Measurements from ENCODE around the gene MEG3. TPM values are rescaled to one million over a fixed set of nuclear protein-coding genes. Genes with fewer than 3 reads are reported as not detected.

MEG3 gene
- total RNA-seq, 1 experiment from 2014 or later = 62.4 TPM

DNA sequence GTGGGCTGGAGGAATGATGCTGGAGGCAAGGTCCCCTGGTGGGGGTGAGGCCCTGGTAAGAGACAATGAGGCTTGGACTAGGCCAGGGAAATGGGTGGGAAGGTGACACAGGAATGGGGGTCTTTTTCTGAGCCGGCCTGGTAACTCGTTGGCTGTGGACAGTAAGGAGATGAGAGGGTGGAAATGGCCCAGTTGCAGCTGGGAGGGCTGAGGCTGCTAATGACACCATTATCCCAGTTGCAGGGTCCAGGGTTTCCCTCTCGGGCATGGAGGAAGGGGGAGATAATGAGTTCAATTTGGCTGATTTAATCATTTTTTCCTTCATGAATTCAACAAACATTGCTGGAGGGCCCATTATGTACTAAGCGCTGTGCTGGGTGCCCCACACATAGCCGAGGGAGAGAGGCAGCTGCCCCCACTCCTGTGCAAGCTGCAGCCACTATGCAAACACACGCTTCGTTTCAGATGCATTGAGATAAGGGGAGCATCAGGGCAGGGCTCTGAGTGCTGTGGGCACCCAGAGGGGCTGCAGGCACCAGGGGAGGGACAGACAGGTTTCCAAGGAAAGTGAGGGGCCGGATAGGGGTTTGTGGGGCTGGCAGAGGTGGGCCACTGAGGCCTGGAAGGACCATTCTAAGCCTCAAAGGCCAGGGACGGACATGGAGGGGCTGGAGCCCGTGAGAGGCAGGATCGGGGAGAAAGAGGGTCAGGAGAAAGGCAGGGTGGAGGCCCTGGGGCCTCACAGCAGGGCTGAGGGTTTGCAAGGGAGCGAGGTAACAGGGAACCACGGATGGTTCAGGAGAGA is 43.2 kb upstream of the MEG3 start:
- DNase-seq (ENCODE audit: low read depth, low spot score) = no peak

DNA sequence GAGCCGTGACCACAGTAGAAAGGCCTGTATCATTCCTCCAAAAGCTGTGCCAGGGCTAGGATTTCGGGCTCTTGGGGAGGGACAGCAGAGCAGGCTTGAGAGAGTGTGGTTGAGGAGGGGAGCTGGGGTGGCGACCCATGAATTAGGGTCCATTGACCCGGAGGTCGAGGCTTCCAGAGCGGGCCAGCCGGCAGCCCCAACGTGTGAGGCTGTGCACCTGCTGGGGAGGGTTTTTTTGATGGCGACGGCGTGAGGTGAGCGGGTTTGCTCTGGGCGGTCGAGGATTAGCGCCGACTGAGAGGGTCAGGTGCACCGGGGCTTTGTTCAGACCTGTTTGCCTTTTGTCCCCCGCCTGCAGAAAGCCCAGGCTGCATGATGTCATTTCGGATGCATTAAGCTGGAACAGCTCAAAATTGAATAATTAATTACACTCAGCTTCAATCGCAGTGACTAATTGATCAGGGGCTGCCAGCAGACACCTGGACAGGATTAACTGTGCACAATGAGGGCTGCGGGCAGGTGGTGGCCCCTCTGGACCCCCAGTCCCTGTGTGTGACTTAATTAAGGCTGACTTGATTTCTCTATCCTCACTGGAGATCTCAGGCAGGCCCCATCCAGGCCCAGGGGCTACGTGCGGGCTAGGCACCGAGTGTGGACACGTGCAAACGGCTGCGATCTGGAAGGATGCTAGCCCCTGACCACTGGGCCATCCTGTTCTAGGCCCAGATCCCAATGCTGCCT is 42.1 kb upstream of the MEG3 start:
- POLR2A ChIA-PET = no interaction called here
- no peaks in the 10 kb centered on the region for H3K4me1 ChIP-seq (ENCODE audit: control insufficient read depth, insufficient read depth, low read length)
- no peak overlapping the region for H3K4me3 ChIP-seq (ENCODE audit: low read depth in 2 of 2, low read length in 2 of 2)
- TF ChIP-seq SIN3A (IDR thresholded peaks at IDR 0.05; ENCODE audit: borderline replicate concordance, insufficient read depth, low read depth, low read length) (no peak), TCF7L2 (IDR thresholded peaks at IDR 0.05; ENCODE audit: low read depth, low read length) (no peak)
- TF ChIP-seq, protein P1, sequence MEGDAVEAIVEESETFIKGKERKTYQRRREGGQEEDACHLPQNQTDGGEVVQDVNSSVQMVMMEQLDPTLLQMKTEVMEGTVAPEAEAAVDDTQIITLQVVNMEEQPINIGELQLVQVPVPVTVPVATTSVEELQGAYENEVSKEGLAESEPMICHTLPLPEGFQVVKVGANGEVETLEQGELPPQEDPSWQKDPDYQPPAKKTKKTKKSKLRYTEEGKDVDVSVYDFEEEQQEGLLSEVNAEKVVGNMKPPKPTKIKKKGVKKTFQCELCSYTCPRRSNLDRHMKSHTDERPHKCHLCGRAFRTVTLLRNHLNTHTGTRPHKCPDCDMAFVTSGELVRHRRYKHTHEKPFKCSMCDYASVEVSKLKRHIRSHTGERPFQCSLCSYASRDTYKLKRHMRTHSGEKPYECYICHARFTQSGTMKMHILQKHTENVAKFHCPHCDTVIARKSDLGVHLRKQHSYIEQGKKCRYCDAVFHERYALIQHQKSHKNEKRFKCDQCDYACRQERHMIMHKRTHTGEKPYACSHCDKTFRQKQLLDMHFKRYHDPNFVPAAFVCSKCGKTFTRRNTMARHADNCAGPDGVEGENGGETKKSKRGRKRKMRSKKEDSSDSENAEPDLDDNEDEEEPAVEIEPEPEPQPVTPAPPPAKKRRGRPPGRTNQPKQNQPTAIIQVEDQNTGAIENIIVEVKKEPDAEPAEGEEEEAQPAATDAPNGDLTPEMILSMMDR (IDR thresholded peaks at IDR 0.05) = no peak
- H3K9me3 ChIP-seq (ENCODE audit: control insufficient read depth, insufficient read depth, low read depth, low read length) = no peaks in the 10 kb centered on the region
- no peaks in the 10 kb centered on the region for H3K36me3 ChIP-seq (ENCODE audit: control insufficient read depth, insufficient read depth, low read length)
- no peak for ATAC-seq
- CTCF ChIA-PET = interaction anchor here (0.6 kb wide), 1 partner anchor 48 kb away, joined by 4 read pairs; no protein-coding TSS in a partner anchor
- H3K27me3 ChIP-seq (ENCODE audit: control insufficient read depth, insufficient read depth, low read length) = no peaks in the 10 kb centered on the region
- BruUV-seq (replicated peaks) = no TSS peak
- in situ Hi-C loops (cut with HindIII; ENCODE audit: low pct_unique_long_range_greater_than_20kb, low sequenced_read_pairs) (no loop called here), intact Hi-C loops (cut with micrococcal nuclease; ENCODE audit: unreplicated experiment) (no loop called here)
- DNase-seq (ENCODE audit: low read depth, low spot score) = no peak
- H3K27ac ChIP-seq (ENCODE audit: low read length) = no peak overlapping the region

More for the DNA sequence above, 43.2 kb upstream of the MEG3 start:
- ATAC-seq = no peak
- H3K4me1 ChIP-seq (ENCODE audit: control insufficient read depth, insufficient read depth, low read length) = no peaks in the 10 kb centered on the region
- CTCF ChIA-PET = no interaction called here
- H3K27ac ChIP-seq (ENCODE audit: low read length) = no peak overlapping the region
- POLR2A ChIA-PET = no interaction called here
- no peaks in the 10 kb centered on the region for H3K9me3 ChIP-seq (ENCODE audit: control insufficient read depth, insufficient read depth, low read depth, low read length)
- in situ Hi-C loops (cut with HindIII; ENCODE audit: low pct_unique_long_range_greater_than_20kb, low sequenced_read_pairs) = no loop called here
- H3K4me3 ChIP-seq (ENCODE audit: low read depth in 2 of 2, low read length in 2 of 2) = no peak overlapping the region
- no peak for TF ChIP-seq POLR2AphosphoS5 (IDR thresholded peaks at IDR 0.05; ENCODE audit: low read depth, low read length)
- TF ChIP-seq, protein P1 (IDR thresholded peaks at IDR 0.05) = no peak
- TF ChIP-seq SIN3A (IDR thresholded peaks at IDR 0.05; ENCODE audit: borderline replicate concordance, insufficient read depth, low read depth, low read length) = no peak
- TF ChIP-seq, protein P2, sequence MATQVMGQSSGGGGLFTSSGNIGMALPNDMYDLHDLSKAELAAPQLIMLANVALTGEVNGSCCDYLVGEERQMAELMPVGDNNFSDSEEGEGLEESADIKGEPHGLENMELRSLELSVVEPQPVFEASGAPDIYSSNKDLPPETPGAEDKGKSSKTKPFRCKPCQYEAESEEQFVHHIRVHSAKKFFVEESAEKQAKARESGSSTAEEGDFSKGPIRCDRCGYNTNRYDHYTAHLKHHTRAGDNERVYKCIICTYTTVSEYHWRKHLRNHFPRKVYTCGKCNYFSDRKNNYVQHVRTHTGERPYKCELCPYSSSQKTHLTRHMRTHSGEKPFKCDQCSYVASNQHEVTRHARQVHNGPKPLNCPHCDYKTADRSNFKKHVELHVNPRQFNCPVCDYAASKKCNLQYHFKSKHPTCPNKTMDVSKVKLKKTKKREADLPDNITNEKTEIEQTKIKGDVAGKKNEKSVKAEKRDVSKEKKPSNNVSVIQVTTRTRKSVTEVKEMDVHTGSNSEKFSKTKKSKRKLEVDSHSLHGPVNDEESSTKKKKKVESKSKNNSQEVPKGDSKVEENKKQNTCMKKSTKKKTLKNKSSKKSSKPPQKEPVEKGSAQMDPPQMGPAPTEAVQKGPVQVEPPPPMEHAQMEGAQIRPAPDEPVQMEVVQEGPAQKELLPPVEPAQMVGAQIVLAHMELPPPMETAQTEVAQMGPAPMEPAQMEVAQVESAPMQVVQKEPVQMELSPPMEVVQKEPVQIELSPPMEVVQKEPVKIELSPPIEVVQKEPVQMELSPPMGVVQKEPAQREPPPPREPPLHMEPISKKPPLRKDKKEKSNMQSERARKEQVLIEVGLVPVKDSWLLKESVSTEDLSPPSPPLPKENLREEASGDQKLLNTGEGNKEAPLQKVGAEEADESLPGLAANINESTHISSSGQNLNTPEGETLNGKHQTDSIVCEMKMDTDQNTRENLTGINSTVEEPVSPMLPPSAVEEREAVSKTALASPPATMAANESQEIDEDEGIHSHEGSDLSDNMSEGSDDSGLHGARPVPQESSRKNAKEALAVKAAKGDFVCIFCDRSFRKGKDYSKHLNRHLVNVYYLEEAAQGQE (IDR thresholded peaks at IDR 0.05; ENCODE audit: insufficient read depth in 1 of 2, low read depth in 2 of 2, low read length in 1 of 2) = no peak
- TF ChIP-seq TCF7L2 (IDR thresholded peaks at IDR 0.05; ENCODE audit: low read depth, low read length) = no peak
- H3K27me3 ChIP-seq (ENCODE audit: control insufficient read depth, insufficient read depth, low read length) = no peaks in the 10 kb centered on the region
- BruUV-seq (replicated peaks) = no TSS peak
- intact Hi-C loops (cut with micrococcal nuclease; ENCODE audit: unreplicated experiment) = no loop called here
- no peaks in the 10 kb centered on the region for H3K36me3 ChIP-seq (ENCODE audit: control insufficient read depth, insufficient read depth, low read length)

Measured in Panc1 (cell line).